ENCODE results near the gene TET2. TPM values are rescaled to one million over a fixed set of nuclear protein-coding genes. Genes with fewer than 3 reads are reported as not detected.

TET2 gene
- polyA plus RNA-seq, 3 donors, result 21.4 to 30.0 (median 25.1) TPM

DNA sequence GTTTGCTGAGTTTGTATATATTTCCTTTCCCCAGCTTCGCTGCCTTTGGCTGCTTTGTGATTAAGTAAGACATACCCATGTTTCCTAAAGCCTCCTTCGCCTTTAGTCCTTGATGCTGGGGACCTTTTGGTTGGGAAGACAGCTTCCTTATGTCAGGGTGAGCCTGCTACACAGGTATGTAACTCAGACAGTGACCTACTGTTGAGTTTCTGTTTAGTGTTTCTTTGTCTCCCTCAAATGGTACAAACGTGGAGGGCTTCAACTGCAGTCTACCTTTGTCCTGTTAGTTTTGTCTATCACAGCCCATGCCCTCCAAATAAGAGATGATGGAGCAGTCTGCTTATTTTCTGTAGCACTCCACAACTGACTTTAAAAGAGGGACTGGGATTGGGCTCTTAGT lies 59.5 kb downstream of the TET2 start:
- no peak for DNase-seq (ENCODE audit: extremely low read depth in 1 of 11, low read depth in 9 of 11, low spot score in 4 of 11)

DNA sequence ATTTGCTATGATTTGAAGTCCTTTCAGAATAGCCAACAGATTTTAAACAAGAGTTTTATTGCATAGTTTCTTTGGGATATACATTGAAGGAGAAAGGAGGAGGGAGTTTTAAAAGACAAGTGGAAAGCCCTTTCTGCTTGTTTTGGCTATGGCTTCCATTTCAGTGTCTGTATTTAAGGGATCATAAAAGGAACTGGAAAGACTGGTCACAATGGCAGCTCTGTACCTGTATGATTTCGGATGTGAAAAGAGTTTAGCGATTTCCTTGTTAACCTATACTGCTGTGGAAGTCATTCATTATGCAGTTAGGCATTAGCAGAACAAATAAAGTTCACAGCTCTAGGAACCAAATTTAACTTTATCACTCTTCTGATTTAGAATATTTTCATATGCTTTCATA lies 60.7 kb downstream of the TET2 start:
- DNase-seq (ENCODE audit: extremely low read depth in 1 of 11, low read depth in 9 of 11, low spot score in 4 of 11), result no peak

DNA sequence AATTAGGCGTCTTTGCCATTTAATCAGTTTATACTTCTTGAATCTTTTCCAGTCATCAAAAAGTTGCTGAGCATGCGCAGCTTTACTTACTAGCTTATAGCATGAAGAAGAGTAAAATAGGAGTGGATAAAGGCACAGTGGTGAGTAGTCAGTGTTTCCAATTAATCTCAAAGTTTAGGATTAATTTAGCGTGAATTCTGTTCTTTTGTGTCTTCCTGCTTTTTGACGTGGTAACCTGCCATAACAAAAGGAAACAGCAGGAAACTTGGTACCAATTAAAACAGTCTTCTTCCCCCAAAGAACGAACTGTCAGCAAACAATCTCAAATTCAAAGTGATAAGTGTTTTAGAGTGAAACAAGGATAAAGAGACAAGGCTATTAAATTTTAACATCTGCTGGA lies 61.9 kb downstream of the TET2 start:
- no peak for DNase-seq (ENCODE audit: extremely low read depth in 1 of 11, low read depth in 9 of 11, low spot score in 4 of 11)

GRCh38 chr4:105210916-105211315 lies 64.2 kb downstream of the TET2 start:
- DNase-seq (ENCODE audit: extremely low read depth in 1 of 11, low read depth in 9 of 11, low spot score in 4 of 11), result no peak

GRCh38 chr4:105215609-105216313 lies 69.1 kb downstream of the TET2 start:
- no peak for DNase-seq (ENCODE audit: extremely low read depth in 1 of 11, low read depth in 9 of 11, low spot score in 4 of 11)

DNA sequence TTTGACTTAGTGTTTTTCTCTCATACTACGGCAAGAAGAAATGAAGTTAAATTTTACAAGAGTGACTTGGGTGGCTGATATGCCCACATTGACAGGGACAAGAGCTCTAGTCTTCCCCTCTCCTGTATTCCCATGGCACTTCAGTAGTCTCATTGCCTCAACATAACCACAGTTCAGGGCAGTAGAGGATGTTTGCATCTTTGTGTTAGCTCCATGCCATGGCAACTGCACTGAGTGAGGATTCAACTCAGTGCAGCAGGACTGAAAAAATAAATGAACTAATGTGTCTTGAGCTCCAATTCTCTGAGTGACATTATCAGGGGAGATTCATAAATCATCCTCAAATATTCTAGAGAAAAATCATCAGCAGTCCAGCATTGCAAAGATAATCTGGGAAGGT lies 78.8 kb downstream of the TET2 start:
- no peak for DNase-seq (ENCODE audit: extremely low read depth in 1 of 11, low read depth in 9 of 11, low spot score in 4 of 11)

DNA sequence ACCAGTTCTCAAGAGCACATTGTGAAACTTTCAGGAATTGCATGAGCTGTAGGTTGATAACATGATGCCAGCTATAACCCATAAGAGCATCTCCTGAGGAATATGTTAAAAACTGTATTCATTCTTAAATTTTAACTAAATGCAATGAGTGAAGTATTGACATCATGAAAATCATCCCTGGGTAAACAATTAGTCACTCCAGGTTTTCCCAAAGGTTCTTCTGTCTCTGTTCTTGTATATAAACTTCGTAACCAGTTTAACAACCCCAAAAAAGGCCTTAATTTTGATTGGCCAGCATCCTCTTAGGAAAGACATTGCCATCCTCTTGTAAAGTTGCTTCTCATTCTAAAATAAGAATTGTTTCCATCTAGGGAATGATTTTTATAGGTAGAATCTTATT lies 80.4 kb downstream of the TET2 start:
- DNase-seq (ENCODE audit: extremely low read depth in 1 of 11, low read depth in 9 of 11, low spot score in 4 of 11), result no peak

- DNase-seq (ENCODE audit: extremely low read depth in 1 of 11, low read depth in 9 of 11, low spot score in 4 of 11), result no peak
These were observed 83.6 kb downstream of the TET2 start for GRCh38 chr4:105230287-105230686.

DNA sequence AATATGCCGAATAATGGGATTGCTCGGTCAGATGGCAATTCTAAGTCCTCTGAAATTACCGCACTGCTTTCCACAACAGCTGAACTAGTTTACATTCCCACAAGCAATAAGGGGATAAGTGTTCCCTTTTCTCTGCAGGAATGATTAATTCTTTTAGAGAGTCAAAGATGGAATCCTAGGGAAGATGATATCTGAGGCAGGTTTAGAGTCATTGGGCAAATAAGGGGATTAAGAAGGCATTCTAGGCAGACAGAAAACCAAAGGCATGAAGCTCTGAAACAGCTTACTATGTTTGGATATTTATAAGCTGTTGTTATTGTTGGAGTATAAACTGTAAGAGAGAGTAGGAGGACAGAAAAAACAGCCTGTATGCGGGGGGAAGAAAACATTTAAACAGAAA lies 85.7 kb downstream of the TET2 start:
- DNase-seq (ENCODE audit: extremely low read depth in 1 of 11, low read depth in 9 of 11, low spot score in 4 of 11), result no peak

- no peak for DNase-seq (ENCODE audit: extremely low read depth in 1 of 11, low read depth in 9 of 11, low spot score in 4 of 11)
These were observed 87.9 kb downstream of the TET2 start for GRCh38 chr4:105234582-105234981.

DNA sequence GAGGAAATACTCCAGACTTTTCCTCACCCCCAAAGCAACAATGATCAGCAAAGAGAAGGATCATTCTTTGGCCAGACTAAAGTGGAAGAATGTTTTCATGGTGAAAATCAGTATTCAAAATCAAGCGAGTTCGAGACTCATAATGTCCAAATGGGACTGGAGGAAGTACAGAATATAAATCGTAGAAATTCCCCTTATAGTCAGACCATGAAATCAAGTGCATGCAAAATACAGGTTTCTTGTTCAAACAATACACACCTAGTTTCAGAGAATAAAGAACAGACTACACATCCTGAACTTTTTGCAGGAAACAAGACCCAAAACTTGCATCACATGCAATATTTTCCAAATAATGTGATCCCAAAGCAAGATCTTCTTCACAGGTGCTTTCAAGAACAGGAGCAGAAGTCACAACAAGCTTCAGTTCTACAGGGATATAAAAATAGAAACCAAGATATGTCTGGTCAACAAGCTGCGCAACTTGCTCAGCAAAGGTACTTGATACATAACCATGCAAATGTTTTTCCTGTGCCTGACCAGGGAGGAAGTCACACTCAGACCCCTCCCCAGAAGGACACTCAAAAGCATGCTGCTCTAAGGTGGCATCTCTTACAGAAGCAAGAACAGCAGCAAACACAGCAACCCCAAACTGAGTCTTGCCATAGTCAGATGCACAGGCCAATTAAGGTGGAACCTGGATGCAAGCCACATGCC lies 89.7 kb downstream of the TET2 start:
- DNase-seq (ENCODE audit: extremely low read depth in 1 of 11, low read depth in 9 of 11, low spot score in 4 of 11), result no peak

- DNase-seq (ENCODE audit: extremely low read depth in 1 of 11, low read depth in 9 of 11, low spot score in 4 of 11), result no peak
These were observed 90.2 kb downstream of the TET2 start for GRCh38 chr4:105236916-105237311.

DNA sequence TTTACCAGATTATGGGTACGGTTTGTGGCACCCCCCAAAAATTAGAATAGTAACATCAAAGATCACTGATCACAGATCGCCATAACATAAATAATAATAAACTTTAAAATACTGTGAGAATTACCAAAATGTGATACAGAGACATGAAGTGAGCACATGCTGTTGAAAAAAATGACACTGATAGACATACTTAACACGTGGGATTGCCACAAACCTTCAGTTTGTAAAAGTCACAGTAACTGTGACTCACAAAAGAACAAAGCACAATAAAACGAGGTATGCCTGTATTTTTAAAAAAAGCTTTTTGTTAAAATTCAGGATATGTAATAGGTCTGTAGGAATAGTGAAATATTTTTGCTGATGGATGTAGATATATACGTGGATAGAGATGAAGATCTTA lies 93.4 kb downstream of the TET2 start:
- no peak for DNase-seq (ENCODE audit: extremely low read depth in 1 of 11, low read depth in 9 of 11, low spot score in 4 of 11)

- no peak for DNase-seq (ENCODE audit: extremely low read depth in 1 of 11, low read depth in 9 of 11, low spot score in 4 of 11)
These were observed 94.8 kb downstream of the TET2 start for GRCh38 chr4:105241451-105241850.

GRCh38 chr4:105243446-105243845 lies 96.8 kb downstream of the TET2 start:
- DNase-seq (ENCODE audit: extremely low read depth in 1 of 11, low read depth in 9 of 11, low spot score in 4 of 11), result no peak

DNA sequence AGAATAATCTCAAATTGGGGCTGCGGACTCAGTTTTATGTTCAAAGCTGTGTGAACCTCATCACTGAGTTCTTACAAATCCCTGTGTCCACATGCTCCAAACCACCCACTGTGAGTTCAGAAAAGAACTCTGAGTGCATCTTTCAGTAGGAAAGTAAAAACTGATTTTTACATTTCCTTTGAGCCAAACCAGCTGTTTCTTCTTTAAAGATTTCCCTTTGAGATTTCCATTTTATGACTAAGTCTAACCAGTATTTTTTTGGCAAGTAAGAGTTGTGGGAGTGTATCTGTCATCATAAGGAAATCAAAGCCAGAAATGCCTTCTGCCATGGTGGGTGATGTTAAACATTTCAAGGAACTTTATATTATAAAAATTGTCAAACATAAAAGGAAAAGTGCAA lies 100.0 kb downstream of the TET2 start:
- DNase-seq (ENCODE audit: extremely low read depth in 1 of 11, low read depth in 9 of 11, low spot score in 4 of 11), result peak in 10 of 11 donors; percentile 6 to 46 (median 20)

DNA sequence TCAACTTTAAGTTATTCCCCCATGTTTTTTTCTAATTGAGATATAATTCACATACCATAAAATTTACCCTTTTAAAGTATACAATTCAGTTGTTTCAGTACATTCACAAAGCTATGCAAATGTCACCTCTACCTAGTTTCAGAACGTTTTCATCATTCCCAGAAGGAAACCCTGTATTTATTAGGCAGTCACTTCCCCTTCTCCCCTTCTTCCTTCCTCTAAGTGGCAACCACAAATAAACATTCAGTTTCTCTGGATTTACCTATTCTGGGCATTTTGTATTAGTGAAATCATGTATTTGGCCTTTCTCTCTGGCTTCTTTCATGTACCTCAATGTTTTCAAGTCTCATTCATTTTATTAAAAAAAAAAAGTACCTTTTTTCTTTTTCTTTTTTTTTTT lies 101.9 kb downstream of the TET2 start:
- DNase-seq (ENCODE audit: extremely low read depth in 1 of 11, low read depth in 9 of 11, low spot score in 4 of 11), result no peak

DNA sequence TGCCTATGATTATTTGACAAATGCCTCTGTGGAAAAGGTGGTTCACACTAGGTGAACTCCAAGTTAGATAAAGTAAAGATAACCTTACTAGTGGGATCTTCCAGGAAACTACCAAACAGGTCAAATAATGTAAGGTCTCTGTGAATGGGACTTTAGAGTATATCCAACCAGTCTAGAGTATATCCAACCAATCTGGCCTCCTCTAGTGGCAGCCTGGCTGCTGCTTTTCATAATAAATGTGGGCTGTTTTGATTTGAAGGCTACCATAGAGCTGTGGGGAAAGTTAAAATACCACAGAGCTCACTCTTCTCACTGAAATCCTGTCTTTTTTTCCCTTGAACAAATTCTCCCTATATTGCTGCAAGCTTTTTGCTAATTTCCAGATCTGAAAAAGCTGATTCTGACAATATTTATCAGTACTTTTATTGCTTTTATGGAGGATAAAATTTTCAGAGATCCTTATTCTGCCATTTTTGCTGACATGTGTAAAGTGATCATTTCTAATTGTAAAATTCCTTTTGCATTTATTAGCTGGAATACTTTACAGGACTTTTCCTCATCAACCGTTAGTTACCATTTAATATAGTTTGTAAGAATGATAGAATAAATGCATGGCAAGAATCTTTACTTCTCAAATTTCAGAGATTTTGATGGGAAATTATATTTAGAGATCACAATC lies 111.3 kb downstream of the TET2 start:
- DNase-seq (ENCODE audit: extremely low read depth in 1 of 11, low read depth in 9 of 11, low spot score in 4 of 11), result no peak

- DNase-seq (ENCODE audit: extremely low read depth in 1 of 11, low read depth in 9 of 11, low spot score in 4 of 11), result no peak
These were observed 119.0 kb downstream of the TET2 start for GRCh38 chr4:105265689-105266088.

- DNase-seq (ENCODE audit: extremely low read depth in 1 of 11, low read depth in 9 of 11, low spot score in 4 of 11), result no peak
These were observed 120.6 kb downstream of the TET2 start for GRCh38 chr4:105267280-105267679.
